H1 (cell line): ENCODE results near the gene DHRS13. TPM values are rescaled to one million over a fixed set of nuclear protein-coding genes. Genes with fewer than 3 reads are reported as not detected.

Source experiments
- CTCF ChIA-PET: fragments of 300-600 bp; sonication (Branson Sonifier 250); formaldehyde crosslinking; loops from one replicate; lab custom pipeline; 2021; ENCODE audit not compliant: partially characterized antibody; lab: Charles Lee
- POLR2A ChIA-PET: fragments of 300-600 bp; sonication (Branson Sonifier 250); formaldehyde crosslinking; loops from one replicate; lab custom pipeline; 2021; ENCODE audit warnings: inconsistent platforms; ENCODE audit not compliant: partially characterized antibody; lab: Charles Lee
- DNase-seq, 2 experiments: peaks; one replicate each; pipeline versions ENCODE4 v3.0.0 to v3.0.0-alpha.2; 2010 to 2022; ENCODE audit warnings: low spot score in 2 of 2, low read depth in 1 of 2, mixed read lengths in 1 of 2
- FAIRE-seq: peaks from 2 replicates; lab custom pipeline; 2011; peaks lifted over from hg19 to GRCh38; lab: Jason Lieb, UNC
- H2AFZ ChIP-seq: 2 replicates; pipeline ENCODE4 v1.8.1; 2012; ENCODE audit warnings: low read length, inconsistent platforms
- H2AK5ac ChIP-seq: 2 replicates; pipeline ENCODE4 v1.6.1; 2013; ENCODE audit warnings: low read depth, low read length
- H2BK120ac ChIP-seq: replicated peaks from 2 replicates; pipeline ENCODE3; 2013; ENCODE audit warnings: low read depth, low read length, inconsistent platforms
- H2BK12ac ChIP-seq: 2 replicates; pipeline ENCODE4 v1.6.1; 2013; ENCODE audit warnings: low read depth, low read length
- H2BK15ac ChIP-seq: 2 replicates; pipeline ENCODE4 v1.6.1; 2013; ENCODE audit warnings: low read length
- H2BK20ac ChIP-seq: 2 replicates; pipeline ENCODE4 v1.6.1; 2013; ENCODE audit warnings: low read length
- H2BK5ac ChIP-seq: 2 replicates; pipeline ENCODE4 v1.6.1; 2013; ENCODE audit warnings: low read depth, low read length
- H3K14ac ChIP-seq: 2 replicates; pipeline ENCODE4 v1.6.1; 2013; ENCODE audit warnings: inconsistent platforms; ENCODE audit not compliant: insufficient read length
- H3K18ac ChIP-seq: 2 replicates; pipeline ENCODE4 v1.6.1; 2013; ENCODE audit warnings: low read length; ENCODE audit errors: extremely low read depth
- H3K23ac ChIP-seq: 2 replicates; pipeline ENCODE4 v1.6.1; 2013; ENCODE audit warnings: inconsistent platforms; ENCODE audit not compliant: insufficient read length
- H3K23me2 ChIP-seq: 2 replicates; pipeline ENCODE4 v1.6.1; 2013; ENCODE audit warnings: low read depth, low read length
- H3K27ac ChIP-seq: 2 replicates; pipeline ENCODE4 v1.6.1; 2011; ENCODE audit warnings: low read depth, low read length, inconsistent platforms
- H3K27me3 ChIP-seq, 4 experiments: replicated peaks in 1 of 4; 1 replicate in 1 of 4; 2 replicates in 3 of 4; pipeline versions ENCODE4 v1.6.1 to v1.8.1; 2011 to 2013; ENCODE audit warnings: low read length in 3 of 4, mild to moderate bottlenecking in 3 of 4, inconsistent platforms in 2 of 4, mixed read lengths in 2 of 4, moderate library complexity in 1 of 4; ENCODE audit not compliant: control insufficient read depth in 3 of 4, insufficient read depth in 3 of 4; ENCODE audit errors: extremely low read depth in 1 of 4
- H3K36me3 ChIP-seq, 4 experiments: 2 replicates each; pipeline versions ENCODE4 v1.6.1 to v1.8.1; 2011 to 2013; ENCODE audit warnings: mild to moderate bottlenecking in 4 of 4, low read length in 3 of 4, moderate library complexity in 2 of 4, control low read depth in 1 of 4, inconsistent platforms in 1 of 4; ENCODE audit not compliant: insufficient read depth in 4 of 4, control insufficient read depth in 2 of 4
- H3K4ac ChIP-seq: replicated peaks from 2 replicates; pipeline ENCODE3; 2013; ENCODE audit warnings: low read length, low read depth, mixed read lengths, inconsistent platforms; ENCODE audit not compliant: insufficient read length
- H3K4me1 ChIP-seq, 4 experiments: replicated peaks in 1 of 4; 1 replicate in 1 of 4; 2 replicates in 3 of 4; pipeline versions ENCODE4 v1.6.1 to v1.8.1; 2011 to 2013; ENCODE audit warnings: low read length in 3 of 4, inconsistent platforms in 2 of 4, mixed read lengths in 1 of 4; ENCODE audit not compliant: insufficient read depth in 4 of 4, control insufficient read depth in 3 of 4
- H3K4me2 ChIP-seq, 2 experiments: 2 replicates each; pipeline versions ENCODE4 v1.6.1 to v1.8.1; 2011 to 2013; ENCODE audit warnings: low read depth in 2 of 2, low read length in 2 of 2, control low read depth in 1 of 2, inconsistent platforms in 1 of 2, mild to moderate bottlenecking in 1 of 2; ENCODE audit not compliant: insufficient read depth in 1 of 2
- H3K4me3 ChIP-seq, 4 experiments: fragments of 200-600, 300-600 bp in 1 of 4; sonication (generic), shearing (Covaris generic), sonication (Bioruptor Twin) in 1 of 4; 2 replicates each; pipeline versions ENCODE4 v1.5.1 to v1.8.1; 2011 to 2016; ENCODE audit warnings: low read length in 4 of 4, low read depth in 3 of 4, control low read depth in 2 of 4, inconsistent platforms in 2 of 4, mild to moderate bottlenecking in 2 of 4, mixed read lengths in 1 of 4, moderate library complexity in 1 of 4; ENCODE audit not compliant: insufficient read depth in 2 of 4; ENCODE audit errors: extremely low read depth in 1 of 4
- H3K56ac ChIP-seq: replicated peaks from 2 replicates; pipeline ENCODE3; 2013; ENCODE audit warnings: low read depth, mild to moderate bottlenecking, mixed read lengths, low read length, inconsistent platforms; ENCODE audit not compliant: insufficient read length
- H3K79me1 ChIP-seq: 2 replicates; pipeline ENCODE4 v1.6.1; 2013; ENCODE audit warnings: low read depth, low read length, control low read depth
- H3K79me2 ChIP-seq, 2 experiments: 2 replicates each; pipeline versions ENCODE4 v1.6.1 to v1.8.1; 2012 to 2013; ENCODE audit warnings: low read length in 2 of 2, mild to moderate bottlenecking in 2 of 2, inconsistent platforms in 1 of 2; ENCODE audit not compliant: insufficient read depth in 2 of 2, control insufficient read depth in 1 of 2
- H3K9ac ChIP-seq, 4 experiments: replicated peaks in 1 of 4; 1 replicate in 1 of 4; 2 replicates in 3 of 4; pipeline versions ENCODE4 v1.6.1 to v1.8.1; 2011 to 2013; ENCODE audit warnings: low read depth in 3 of 4, low read length in 3 of 4, control low read depth in 2 of 4, mild to moderate bottlenecking in 2 of 4, moderate library complexity in 2 of 4, inconsistent platforms in 1 of 4; ENCODE audit errors: extremely low read depth in 1 of 4
- H3K9me3 ChIP-seq, 2 experiments: 2 replicates each; pipeline versions ENCODE4 v1.6.1 to v1.8.1; 2012 to 2013; ENCODE audit warnings: mild to moderate bottlenecking in 2 of 2, moderate library complexity in 2 of 2, control low read depth in 1 of 2, inconsistent platforms in 1 of 2, low read depth in 1 of 2, low read length in 1 of 2, mixed read lengths in 1 of 2; ENCODE audit not compliant: insufficient read depth in 2 of 2
- H4K20me1 ChIP-seq, 2 experiments: replicated peaks in 1 of 2; 2 replicates each; pipeline versions ENCODE3 to v1.8.1; 2011 to 2013; ENCODE audit warnings: inconsistent platforms in 2 of 2, low read length in 2 of 2, mild to moderate bottlenecking in 1 of 2; ENCODE audit not compliant: insufficient read depth in 2 of 2, control insufficient read depth in 1 of 2
- H4K5ac ChIP-seq: 2 replicates; pipeline ENCODE4 v1.6.1; 2013; ENCODE audit warnings: low read length, low read depth, mixed read lengths, inconsistent platforms; ENCODE audit not compliant: insufficient read length
- H4K8ac ChIP-seq: 2 replicates; pipeline ENCODE4 v1.8.0; 2013; ENCODE audit warnings: mild to moderate bottlenecking, moderate library complexity, low read length, inconsistent platforms; ENCODE audit not compliant: insufficient read depth; ENCODE audit errors: extremely low read depth
- H4K91ac ChIP-seq: replicated peaks from 2 replicates; pipeline ENCODE3; 2013; ENCODE audit warnings: low read length, mixed read lengths, inconsistent platforms; ENCODE audit not compliant: insufficient read length
- BACH1 ChIP-seq: IDR thresholded peaks from 2 replicates; pipeline ENCODE4 v1.6.1; 2012; ENCODE audit warnings: low read length, improper control_type of control experiment
- GTF2F1 ChIP-seq: IDR thresholded peaks from 2 replicates; pipeline ENCODE4 v1.6.1; 2012; ENCODE audit warnings: low read depth, low read length, improper control_type of control experiment, borderline replicate concordance
- HDAC2 ChIP-seq, 2 experiments: fragments of 300-600 bp in 1 of 2; sonication (generic) in 1 of 2; IDR thresholded peaks; 2 replicates each; pipeline ENCODE4 v1.6.1; 2011 to 2012; ENCODE audit warnings: low read depth in 2 of 2, low read length in 2 of 2, mild to moderate bottlenecking in 2 of 2, moderate library complexity in 2 of 2, borderline replicate concordance in 1 of 2, inconsistent platforms in 1 of 2
- NRF1 ChIP-seq: IDR thresholded peaks from 2 replicates; pipeline ENCODE4 v1.6.1; 2011; ENCODE audit warnings: mild to moderate bottlenecking, low read depth, low read length, improper control_type of control experiment
- POLR2A ChIP-seq, 2 experiments: IDR thresholded peaks; 1 replicate in 1 of 2; 2 replicates in 1 of 2; pipeline ENCODE4 v1.6.1; 2011; ENCODE audit warnings: low read depth in 2 of 2, low read length in 2 of 2, mild to moderate bottlenecking in 2 of 2; ENCODE audit errors: control extremely low read depth in 1 of 2
- RFX5 ChIP-seq: IDR thresholded peaks from 2 replicates; pipeline ENCODE4 v1.6.1; 2011; ENCODE audit warnings: low read depth, low read length, improper control_type of control experiment, borderline replicate concordance
- SAP30 ChIP-seq: fragments of 300-600 bp; sonication (generic); IDR thresholded peaks from 2 replicates; pipeline ENCODE4 v1.7.1; 2012; ENCODE audit warnings: low read length, moderate library complexity, mild to moderate bottlenecking, inconsistent platforms; ENCODE audit not compliant: insufficient read depth, insufficient replicate concordance
- SIN3A ChIP-seq, 2 experiments: IDR thresholded peaks in 1 of 2; conservative IDR thresholded peaks in 1 of 2; 2 replicates each; pipeline ENCODE4 v1.6.1; 2011 to 2012; ENCODE audit warnings: low read length in 2 of 2, improper control_type of control experiment in 1 of 2, low read depth in 1 of 2, mild to moderate bottlenecking in 1 of 2
- SP2 ChIP-seq: IDR thresholded peaks from 2 replicates; pipeline ENCODE4 v1.6.1; 2012; ENCODE audit warnings: mild to moderate bottlenecking, low read length, inconsistent platforms
- SRF ChIP-seq: IDR thresholded peaks from 2 replicates; pipeline ENCODE4 v1.6.1; 2011; ENCODE audit warnings: mild to moderate bottlenecking, low read depth, low read length, moderate library complexity
- SUZ12 ChIP-seq: fragments of 200-600 bp; sonication (generic); IDR thresholded peaks from 2 replicates; pipeline ENCODE4 v1.6.1; 2012; ENCODE audit warnings: mild to moderate bottlenecking, inconsistent platforms, low read length, moderate library complexity, mixed read lengths
- TAF7 ChIP-seq: optimal IDR thresholded peaks from 2 replicates; pipeline ENCODE3; 2011; ENCODE audit warnings: low read depth, mild to moderate bottlenecking, inconsistent platforms, low read length, moderate library complexity, borderline replicate concordance
- WGBS, 2 experiments: shearing (Covaris generic) in 1 of 2; methylation state at CpG; one replicate each; pipeline versions ENCODE4 v1.1.6 to v1.1.7; 2013 to 2015; ENCODE audit warnings: low lambda C conversion rate in 2 of 2, mixed read lengths in 2 of 2, inconsistent platforms in 1 of 2, low coverage in 1 of 2, missing lambda C conversion rate in 1 of 2; ENCODE audit not compliant: insufficient replicate concordance in 2 of 2, insufficient coverage in 1 of 2, insufficient read length in 1 of 2; ENCODE audit errors: extremely low coverage in 1 of 2, missing lambda C conversion rate in 1 of 2; 5-methylcytosine and 5-hydroxymethylcytosine counted together
- polyA plus RNA-seq, 7 experiments: library from polyadenylated mRNA; depleted of rRNA in 3 of 7; stranded (reverse) in 5 of 7; unstranded in 2 of 7; fragments of >200 nt in 5 of 7; fragments of 200-250 nt in 2 of 7; gene quantifications; 1 replicate in 5 of 7; 2 replicates in 1 of 7; 4 replicates in 1 of 7; pipeline versions ENCODE4 v1.2.1 to v1.2.3, GENCODE V29; 2011 to 2013; ENCODE audit warnings: missing spikeins in 2 of 7, mixed read lengths in 2 of 7
- total RNA-seq: library from RNA; stranded (reverse); fragmentation: NEBNext Ultra II Directional; extraction: Animal tissue kit (Norgen Biotek cat#: 25700); gene quantifications from 2 replicates; pipeline ENCODE4 v1.2.1, GENCODE V29; 2021

DHRS13 gene
- total and polyA plus RNA-seq, 2 of the 8 experiments (the other 6 are each of a cell fraction or from before 2014, with no cell fraction given), result 23.7 to 30.0 TPM

DNA sequence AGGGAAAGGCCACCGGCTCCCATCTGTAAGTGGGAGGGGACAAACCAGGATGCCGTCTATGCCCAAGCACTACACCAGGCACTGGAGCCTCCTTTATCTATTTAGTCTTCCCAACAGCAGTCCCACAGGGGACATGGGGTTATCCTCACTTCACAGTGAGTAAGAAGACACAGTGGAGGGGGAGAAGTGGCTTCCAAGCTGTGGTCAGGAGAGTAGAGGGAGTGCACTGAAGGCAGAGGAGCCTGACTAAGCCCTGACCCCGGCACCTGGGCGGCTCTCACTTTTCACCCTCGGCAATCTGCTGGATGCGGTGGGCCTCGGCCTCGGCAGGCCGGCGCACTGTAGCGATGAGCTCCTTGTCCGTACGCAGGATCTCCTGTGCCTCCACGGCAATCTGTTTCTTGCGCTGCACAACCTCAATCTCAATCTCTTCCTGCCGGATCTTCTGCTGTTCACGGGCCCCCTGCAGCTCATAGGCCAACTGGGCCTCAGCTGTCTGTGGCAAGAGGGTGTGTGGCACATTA lies 21.3 kb downstream of the DHRS13 start:
- H3K56ac ChIP-seq, result no peak overlapping the region
- H2BK15ac ChIP-seq, result no peak overlapping the region
- H3K4me1 ChIP-seq, result no peaks in the 10 kb centered on the region; a peak in 4 of 7 replicates
- 94% methylated on average over 17 of the region's 17 CpGs; no CpG with 5 or more reads in 1 of the 2 experiments for WGBS, 2 experiments
- H3K9me3 ChIP-seq, result no peaks in the 10 kb centered on the region
- TF ChIP-seq SAP30, result no peak
- no peak for TF ChIP-seq SP2
- TF ChIP-seq TAF7, result no peak
- TF ChIP-seq POLR2A (IDR thresholded peaks at IDR 0.05; ENCODE audit: control extremely low read depth in 1 of 2, low read depth in 2 of 2, low read length in 2 of 2), result no peak
- no peak for TF ChIP-seq SUZ12
- no peak for TF ChIP-seq GTF2F1
- TF ChIP-seq SRF, result no peak
- no peak for TF ChIP-seq BACH1
- no peak for TF ChIP-seq HDAC2 (IDR thresholded peaks at IDR 0.05; ENCODE audit: borderline replicate concordance in 1 of 2, low read depth in 2 of 2, low read length in 2 of 2)
- no peak for TF ChIP-seq NRF1
- TF ChIP-seq RFX5, result no peak
- TF ChIP-seq SIN3A (conservative IDR thresholded peaks at IDR 0.05 in 1 of 2, IDR thresholded peaks at IDR 0.05 in 1 of 2; ENCODE audit: low read depth in 1 of 2, low read length in 2 of 2), result no peak
- TF ChIP-seq, all 59 proteins: peak for 0
- no peak overlapping the region for H4K91ac ChIP-seq
- no peak overlapping the region for H3K9ac ChIP-seq
- H4K5ac ChIP-seq, result no peak overlapping the region
- CTCF ChIA-PET, result interaction anchor here (0.6 to 5.7 kb wide), 13 partner anchors 14 to 162 kb away, joined by 3 to 73 read pairs (median 6); partner anchors contain the start of genes DHRS13, FLOT2, RPL23A and TLCD1
- H3K36me3 ChIP-seq, result peaks cover 9 to 34% (median 24%) of the 10 kb centered on the region in 4 experiments; a peak in 6 of 8 replicates
- H3K14ac ChIP-seq, result no peak overlapping the region
- H2AFZ ChIP-seq, result no peak overlapping the region
- no peak overlapping the region for H3K27ac ChIP-seq
- H2BK5ac ChIP-seq, result no peak overlapping the region
- H3K4ac ChIP-seq, result no peak overlapping the region
- no peak overlapping the region for H3K4me3 ChIP-seq
- FAIRE-seq, result no peak
- no peak for DNase-seq
- no peak overlapping the region for H2BK20ac ChIP-seq
- no peaks in the 10 kb centered on the region for H3K23me2 ChIP-seq
- peaks cover 0 to 4% of the 10 kb centered on the region in 2 experiments for H4K20me1 ChIP-seq
- no peaks in the 10 kb centered on the region for H3K79me2 ChIP-seq
- H3K79me1 ChIP-seq, result no peaks in the 10 kb centered on the region; the same call in 1 of the 2 replicates
- no peak overlapping the region for H3K4me2 ChIP-seq
- no peak overlapping the region for H3K18ac ChIP-seq
- no peaks in the 10 kb centered on the region; a peak in 1 of 7 replicates for H3K27me3 ChIP-seq
- H2AK5ac ChIP-seq, result no peak overlapping the region
- H2BK12ac ChIP-seq, result no peak overlapping the region
- no peak overlapping the region for H3K23ac ChIP-seq
- POLR2A ChIA-PET, result interaction anchor here (0.7 to 2.1 kb wide), 11 partner anchors 9 to 165 kb away, joined by 3 to 7 read pairs (median 4); partner anchors contain the start of genes FAM222B, FLOT2 and TRAF4
- H2BK120ac ChIP-seq, result no peak overlapping the region
- H4K8ac ChIP-seq, result no peak overlapping the region
